Measurements from ENCODE around the gene CALR3. TPM values are rescaled to one million over a fixed set of nuclear protein-coding genes. Genes with fewer than 3 reads are reported as not detected.

The CALR3 gene
- total and polyA plus RNA-seq, 2 of the 13 experiments (the other 11 are each of a cell fraction or from before 2014, with no cell fraction given), result not detected

- TF ChIP-seq HOMEZ (CRISPR knock-in tag; IDR thresholded peaks at IDR 0.05; ENCODE audit: low read depth) (no peak), ARID3A (IDR thresholded peaks at IDR 0.05; ENCODE audit: low read depth, low read length) (no peak), GMEB1 (CRISPR knock-in tag; IDR thresholded peaks at IDR 0.05; ENCODE audit: borderline replicate concordance) (no peak), ZSCAN22 (CRISPR knock-in tag; IDR thresholded peaks at IDR 0.05) (no peak)
Measured at GRCh38 chr19:16465239-16465638, 30.7 kb downstream of the CALR3 start (continued).

DNA sequence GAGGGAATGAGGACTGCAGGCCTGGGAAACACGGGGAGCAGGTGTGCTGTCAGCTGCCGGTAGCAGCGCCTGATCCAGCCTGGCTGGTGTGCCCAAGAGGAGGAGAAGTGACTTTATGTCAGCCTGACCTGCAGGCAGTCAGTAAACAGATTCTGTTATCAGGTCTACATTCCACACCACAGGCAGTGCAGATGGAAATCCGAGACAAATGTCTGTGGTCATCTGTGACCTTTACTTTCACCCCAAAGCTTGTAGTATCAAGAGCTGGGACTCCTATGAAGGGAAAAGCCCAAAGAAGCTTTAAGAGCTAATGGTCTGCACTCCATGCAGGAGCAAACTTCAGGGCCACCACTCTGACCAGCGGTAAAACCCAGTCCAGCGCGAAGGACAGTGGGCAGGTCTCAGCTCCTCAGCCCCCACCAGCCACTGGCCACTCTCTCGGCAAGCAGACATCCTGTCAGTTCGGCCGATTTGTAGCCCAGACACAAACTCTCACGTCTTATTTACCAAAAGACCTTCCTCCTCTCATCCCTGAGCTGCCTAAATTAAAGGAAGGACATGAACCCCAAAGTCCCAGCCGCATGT is 31.9 kb downstream of the CALR3 start:
- no TSS peak for BruUV-seq (replicated peaks)
- H3K27me3 ChIP-seq (ENCODE audit: control insufficient read depth in 1 of 2, insufficient read depth in 2 of 2, low read length in 2 of 2), result no peaks in the 10 kb centered on the region
- ChIA-PET POLR2A (interaction anchor here (0.6 to 1.6 kb wide), 6 partner anchors 17 to 357 kb away, joined by 3 to 4 read pairs (median 4); partner anchors contain the start of genes C19orf44, CALR3 and SMIM7), CTCF (ENCODE audit: low intra/inter-chr PET ratio, low total read pairs) (no interaction called here)
- peak overlapping the region; percentile 98 for H3K4me2 ChIP-seq (ENCODE audit: low read depth, low read length)
- H4K20me1 ChIP-seq (ENCODE audit: insufficient read depth, low read length), result peaks cover 23% of the 10 kb centered on the region
- peak overlapping the region; percentile 69 for H3K9ac ChIP-seq (ENCODE audit: insufficient read depth, low read depth, low read length)
- H3K79me2 ChIP-seq (ENCODE audit: insufficient read depth, low read length), result peaks cover 87% of the 10 kb centered on the region
- H3K4me1 ChIP-seq (ENCODE audit: insufficient read depth, low read length), result peaks cover 86% of the 10 kb centered on the region
- FAIRE-seq (peak; percentile 94), ATAC-seq (peak; percentile 95), DNase-seq (ENCODE audit: low spot score) (peak; percentile 90)
- WGBS (ENCODE audit: low lambda C conversion rate), result 0% methylated on average over 8 of the region's 12 CpGs
- H2AFZ ChIP-seq (ENCODE audit: low read length), result no peak overlapping the region
- H3K36me3 ChIP-seq (replicated peaks in 1 of 2; ENCODE audit: control insufficient read depth in 1 of 2, insufficient read depth in 2 of 2, low read length in 2 of 2), result no peaks in the 10 kb centered on the region; a peak in 2 of 5 replicates
- H3K9me3 ChIP-seq (ENCODE audit: low read length), result no peaks in the 10 kb centered on the region
- H3K4me3 ChIP-seq (replicated peaks in 1 of 3; ENCODE audit: insufficient read depth in 1 of 3, low read depth in 2 of 3, low read length in 3 of 3), result peak overlapping the region; percentile 20 to 66 (median 48); a peak in 5 of 6 replicates
- in situ Hi-C loops (cut with HindIII; ENCODE audit: extremely low pct_ligation_motif_present, low pct_unique_long_range_greater_than_20kb) (no loop called here), intact Hi-C loops (cut with micrococcal nuclease; ENCODE audit: unreplicated experiment) (loop anchor here (2.0 kb wide), 2 partner anchors 17 to 33 kb away; partner anchors contain the start of genes C19orf44 and CALR3)
- H3K27ac ChIP-seq (ENCODE audit: extremely low read length, insufficient read depth, low read length), result peak overlapping the region; percentile 72
- TF ChIP-seq HNF4A (CRISPR knock-in tag; IDR thresholded peaks at IDR 0.05) (peak; percentile 66; the same call in 1 of the 2 replicates), RXRB (CRISPR knock-in tag; IDR thresholded peaks at IDR 0.05; ENCODE audit: borderline replicate concordance) (peak; percentile 42; the same call in 1 of the 2 replicates), SMAD3 (CRISPR knock-in tag; IDR thresholded peaks at IDR 0.05) (peak; percentile 71), SALL1 (CRISPR knock-in tag; IDR thresholded peaks at IDR 0.05) (peak; percentile 74), ETV6 (CRISPR knock-in tag; conservative IDR thresholded peaks at IDR 0.05) (0 out of 2 replicates have a peak, but pooled peaks have one; percentile 18), NFATC3 (CRISPR knock-in tag; IDR thresholded peaks at IDR 0.05) (0 out of 2 replicates have a peak, but pooled peaks have one; percentile 29), SAP130 (CRISPR knock-in tag; IDR thresholded peaks at IDR 0.05; ENCODE audit: low read depth) (peak; percentile 90), KAT8 (CRISPR knock-in tag; IDR thresholded peaks at IDR 0.05) (peak; percentile 54; the same call in 1 of the 2 replicates), SP5 (CRISPR knock-in tag; IDR thresholded peaks at IDR 0.05; ENCODE audit: borderline replicate concordance, low read depth) (peak; percentile 68; the same call in 1 of the 2 replicates), SOX6 (IDR thresholded peaks at IDR 0.05) (no peak), SOX6 (CRISPR knock-in tag; IDR thresholded peaks at IDR 0.05) (peak; percentile 70)
